Peyer's patch (tissue), 4 donors: Measurements from ENCODE around the gene ATG5.

ENCODE experiments used
- POLR2A ChIP-seq, 2 donors: fragments of 450-650 bp; IDR thresholded peaks; one replicate each; pipeline ENCODE4 v1.5.1; 2017; ENCODE audit warnings: antibody characterized with exemption in 2 of 2, mild to moderate bottlenecking in 2 of 2, moderate library complexity in 2 of 2
- TF ChIP-seq, protein P1 (sequence below), 6 experiments: fragments of 450-650 bp in 4 of 6; fragments of 200-600 bp in 2 of 6; sonication (generic) in 1 of 6; IDR thresholded peaks; one replicate each; pipeline ENCODE4 v1.5.1; 2017 to 2019; ENCODE audit warnings: antibody characterized with exemption in 6 of 6, mild to moderate bottlenecking in 3 of 6, moderate library complexity in 1 of 6

GRCh38 chr6:106169517-106169916 lies 156.0 kb downstream of the ATG5 start:
- TF ChIP-seq, protein P1, sequence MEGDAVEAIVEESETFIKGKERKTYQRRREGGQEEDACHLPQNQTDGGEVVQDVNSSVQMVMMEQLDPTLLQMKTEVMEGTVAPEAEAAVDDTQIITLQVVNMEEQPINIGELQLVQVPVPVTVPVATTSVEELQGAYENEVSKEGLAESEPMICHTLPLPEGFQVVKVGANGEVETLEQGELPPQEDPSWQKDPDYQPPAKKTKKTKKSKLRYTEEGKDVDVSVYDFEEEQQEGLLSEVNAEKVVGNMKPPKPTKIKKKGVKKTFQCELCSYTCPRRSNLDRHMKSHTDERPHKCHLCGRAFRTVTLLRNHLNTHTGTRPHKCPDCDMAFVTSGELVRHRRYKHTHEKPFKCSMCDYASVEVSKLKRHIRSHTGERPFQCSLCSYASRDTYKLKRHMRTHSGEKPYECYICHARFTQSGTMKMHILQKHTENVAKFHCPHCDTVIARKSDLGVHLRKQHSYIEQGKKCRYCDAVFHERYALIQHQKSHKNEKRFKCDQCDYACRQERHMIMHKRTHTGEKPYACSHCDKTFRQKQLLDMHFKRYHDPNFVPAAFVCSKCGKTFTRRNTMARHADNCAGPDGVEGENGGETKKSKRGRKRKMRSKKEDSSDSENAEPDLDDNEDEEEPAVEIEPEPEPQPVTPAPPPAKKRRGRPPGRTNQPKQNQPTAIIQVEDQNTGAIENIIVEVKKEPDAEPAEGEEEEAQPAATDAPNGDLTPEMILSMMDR (IDR thresholded peaks at IDR 0.05): no peak
- TF ChIP-seq POLR2A (IDR thresholded peaks at IDR 0.05): no peak
